ENCODE data around the gene MMP23B.
"Not testable (repeated sequence)": the region's sequence is repeated elsewhere in the genome, so short reads cannot be mapped to it uniquely, and the experiment has no call there.

The MMP23B gene

DNA sequence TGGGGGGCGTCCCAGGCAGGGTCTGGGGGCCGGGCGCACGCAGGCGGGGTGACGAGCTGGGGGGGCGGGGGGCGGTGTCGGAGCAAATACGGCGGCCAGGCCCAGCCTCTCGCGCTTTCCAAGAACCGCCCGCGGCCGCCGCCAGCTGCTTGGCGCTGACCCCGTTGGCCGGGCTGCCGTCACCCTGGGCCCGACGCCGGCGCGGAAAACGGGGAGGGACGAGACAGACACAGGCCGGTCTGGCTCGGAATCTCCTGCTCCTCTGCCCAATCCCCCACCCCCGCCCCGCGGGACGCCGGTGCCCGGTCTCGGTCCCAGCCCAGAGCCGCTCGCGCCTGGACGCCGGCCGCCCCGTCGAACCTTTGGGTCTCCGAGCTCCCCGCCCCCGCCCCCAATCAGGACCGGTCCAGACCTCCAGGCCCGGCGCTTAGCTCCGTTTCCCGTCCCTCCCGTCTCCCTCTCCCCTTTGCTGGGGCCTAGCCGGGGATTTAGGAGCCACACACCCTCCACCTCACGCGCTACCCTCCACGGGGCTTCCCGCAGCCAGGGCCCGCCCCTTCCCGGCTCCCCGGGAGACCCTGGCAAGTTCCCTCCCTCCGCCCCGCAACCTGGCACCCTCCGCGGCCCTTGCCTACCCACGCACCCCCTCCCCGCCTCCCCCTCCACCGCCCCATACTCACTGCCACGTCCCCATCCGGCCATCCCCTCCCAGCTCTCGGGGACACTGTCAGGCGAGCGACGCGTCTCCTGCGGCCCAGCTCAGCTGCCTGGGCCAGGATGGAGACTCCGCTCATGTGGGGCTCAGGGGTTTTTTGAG, 800 bp upstream of the MMP23B start:
- peak overlapping the region; percentile 66 for H3K4me3 Mint-ChIP-seq
- H3K9me3 Mint-ChIP-seq = no peaks in the 10 kb centered on the region
- H3K36me3 Mint-ChIP-seq = no peaks in the 10 kb centered on the region
- peak overlapping the region; percentile 41 for H3K27ac Mint-ChIP-seq
- peaks cover 2% of the 10 kb centered on the region for H3K27me3 Mint-ChIP-seq
- H3K4me1 Mint-ChIP-seq = peaks cover 3% of the 10 kb centered on the region

DNA sequence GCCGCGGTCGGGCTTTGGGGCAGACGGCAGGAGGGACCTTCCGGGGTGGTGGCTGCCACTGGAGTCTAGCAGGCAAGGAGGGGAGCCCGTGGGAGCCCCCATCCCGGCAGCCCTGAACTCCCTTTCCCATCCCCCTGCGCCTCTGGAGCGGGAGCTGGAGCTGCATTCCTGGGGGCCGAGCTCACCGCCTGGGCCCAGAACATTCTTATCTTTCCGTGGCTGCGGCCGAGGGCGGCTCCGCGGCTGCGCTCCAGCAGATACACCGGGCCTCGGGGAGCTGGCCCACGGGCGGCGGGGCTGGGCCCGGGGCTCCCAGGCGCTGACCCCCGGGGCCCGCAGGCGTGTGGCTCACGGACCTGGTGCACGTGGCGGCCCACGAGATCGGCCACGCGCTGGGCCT, 1.4 kb downstream of the MMP23B start:
- H3K9me3 Mint-ChIP-seq, H3K4me3 Mint-ChIP-seq: not testable (repeated sequence)

GRCh38 chr1:1634613-1635012, 2.6 kb downstream of the MMP23B start:
- H3K4me3 Mint-ChIP-seq, H3K9me3 Mint-ChIP-seq, H3K4me1 Mint-ChIP-seq, H3K27ac Mint-ChIP-seq, H3K36me3 Mint-ChIP-seq, H3K27me3 Mint-ChIP-seq: not testable (repeated sequence)

More for the DNA sequence above, 1.4 kb downstream of the MMP23B start:
- H3K27ac Mint-ChIP-seq, H3K36me3 Mint-ChIP-seq, H3K27me3 Mint-ChIP-seq, H3K4me1 Mint-ChIP-seq: not testable (repeated sequence)

DNA sequence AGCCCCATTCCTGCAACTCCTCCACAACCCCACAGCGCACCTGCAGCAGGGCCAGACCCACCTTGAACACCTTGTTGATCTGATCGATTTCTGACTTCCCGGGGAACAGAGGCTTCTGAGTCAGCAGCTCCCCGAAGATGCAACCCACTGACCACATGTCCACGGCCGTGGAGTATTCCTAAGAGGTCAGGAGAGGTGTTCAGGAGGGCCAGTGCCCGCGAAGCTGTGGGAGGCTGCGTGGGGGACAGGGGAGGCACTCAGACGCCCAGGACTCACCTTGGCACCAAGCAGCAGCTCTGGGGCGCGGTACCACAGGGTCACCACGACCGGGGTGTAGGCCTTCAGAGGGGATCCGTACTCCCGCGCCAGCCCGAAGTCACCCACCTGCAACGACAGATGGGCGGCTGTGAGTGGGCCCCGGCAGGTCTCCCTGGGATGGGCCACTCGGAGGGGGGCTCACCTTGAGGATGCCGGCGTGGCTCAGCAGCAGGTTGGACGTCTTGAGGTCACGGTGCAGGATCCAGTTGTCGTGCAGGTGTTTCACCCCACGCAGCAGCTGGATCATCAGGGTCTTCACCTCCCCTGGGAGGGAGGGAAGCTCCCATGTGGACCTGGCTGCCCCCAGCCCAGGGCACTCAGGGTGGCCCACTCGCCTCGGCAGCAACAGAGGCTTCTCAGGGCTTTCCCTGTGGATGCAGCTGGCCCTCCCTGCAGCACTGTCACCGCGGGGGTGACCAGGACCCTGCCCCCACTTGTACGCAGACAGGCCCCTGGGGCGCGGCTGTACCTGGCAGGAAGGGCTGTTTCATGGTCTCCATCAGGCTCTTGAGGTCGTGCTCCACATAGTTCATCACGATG, 4.9 kb downstream of the MMP23B start:
- not testable (repeated sequence) for H3K27me3 Mint-ChIP-seq, H3K4me1 Mint-ChIP-seq, H3K36me3 Mint-ChIP-seq, H3K4me3 Mint-ChIP-seq, H3K27ac Mint-ChIP-seq, H3K9me3 Mint-ChIP-seq

GRCh38 chr1:1637479-1637875, 5.5 kb downstream of the MMP23B start:
- not testable (repeated sequence) for H3K9me3 Mint-ChIP-seq, H3K27me3 Mint-ChIP-seq, H3K36me3 Mint-ChIP-seq, H3K4me1 Mint-ChIP-seq, H3K4me3 Mint-ChIP-seq, H3K27ac Mint-ChIP-seq

DNA sequence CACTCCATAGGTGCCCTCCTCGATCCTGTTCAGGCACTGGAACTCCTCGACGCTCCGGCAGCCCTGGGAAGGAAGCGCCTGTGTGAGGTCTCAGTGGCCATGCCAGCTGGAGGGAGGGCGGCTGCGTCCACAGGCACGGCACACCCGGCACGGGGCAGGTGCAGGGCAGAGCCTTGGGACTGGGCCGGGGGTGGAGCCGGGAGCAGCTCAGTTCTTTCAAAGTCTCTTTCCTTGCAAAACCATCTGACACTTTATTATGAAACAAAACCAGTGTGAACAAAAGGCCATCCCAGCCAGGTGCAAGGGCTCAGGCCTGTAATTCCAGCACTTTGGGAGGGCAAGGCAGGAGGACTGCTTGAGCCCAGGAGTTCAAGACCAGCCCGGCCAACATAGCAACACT, 6.6 kb downstream of the MMP23B start:
- not testable (repeated sequence) for H3K36me3 Mint-ChIP-seq, H3K4me3 Mint-ChIP-seq, H3K4me1 Mint-ChIP-seq, H3K27me3 Mint-ChIP-seq, H3K9me3 Mint-ChIP-seq, H3K27ac Mint-ChIP-seq

DNA sequence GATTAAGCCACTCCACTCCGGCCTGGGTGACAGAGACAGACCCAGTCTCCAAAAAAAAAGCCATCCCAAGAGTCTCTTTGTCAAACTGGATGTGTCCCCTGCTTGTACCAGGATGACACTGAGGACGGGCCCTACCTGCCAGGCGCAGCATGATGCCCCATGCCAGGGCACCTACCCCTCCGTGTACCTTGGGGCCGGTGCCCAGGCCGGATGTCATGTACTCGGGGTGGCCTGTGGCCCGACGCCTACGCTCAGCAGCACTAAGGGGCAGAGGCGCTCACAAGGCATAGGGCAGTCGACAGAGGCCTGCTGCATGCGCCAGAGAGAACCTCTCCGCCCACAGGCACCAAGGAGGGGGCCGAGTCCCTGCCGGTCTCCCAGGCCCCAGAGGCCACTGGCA, 7.4 kb downstream of the MMP23B start:
- not testable (repeated sequence) for H3K4me1 Mint-ChIP-seq, H3K36me3 Mint-ChIP-seq, H3K27ac Mint-ChIP-seq, H3K9me3 Mint-ChIP-seq, H3K4me3 Mint-ChIP-seq, H3K27me3 Mint-ChIP-seq

DNA sequence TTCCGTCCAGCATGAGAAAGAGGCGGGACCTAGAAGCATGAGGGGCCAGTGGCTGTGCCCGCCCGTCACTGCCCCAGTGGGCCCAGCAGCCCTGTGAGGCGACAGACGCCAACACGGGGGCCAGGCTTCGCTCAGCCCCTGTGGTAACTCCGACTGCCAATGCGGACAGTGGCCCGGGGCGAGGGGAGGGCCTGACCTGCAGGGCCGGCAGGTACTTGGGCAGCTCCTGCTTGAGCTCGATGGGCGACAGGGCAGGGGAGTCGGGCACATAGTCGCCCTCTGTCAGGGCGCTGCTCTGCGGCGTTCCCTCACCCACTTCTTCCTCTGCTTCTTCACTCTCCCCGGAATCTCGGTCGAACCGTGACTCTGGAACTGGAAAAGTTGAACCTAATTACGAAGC, 8.1 kb downstream of the MMP23B start:
- H3K27ac Mint-ChIP-seq, H3K27me3 Mint-ChIP-seq, H3K4me1 Mint-ChIP-seq, H3K36me3 Mint-ChIP-seq, H3K4me3 Mint-ChIP-seq, H3K9me3 Mint-ChIP-seq: not testable (repeated sequence)

DNA sequence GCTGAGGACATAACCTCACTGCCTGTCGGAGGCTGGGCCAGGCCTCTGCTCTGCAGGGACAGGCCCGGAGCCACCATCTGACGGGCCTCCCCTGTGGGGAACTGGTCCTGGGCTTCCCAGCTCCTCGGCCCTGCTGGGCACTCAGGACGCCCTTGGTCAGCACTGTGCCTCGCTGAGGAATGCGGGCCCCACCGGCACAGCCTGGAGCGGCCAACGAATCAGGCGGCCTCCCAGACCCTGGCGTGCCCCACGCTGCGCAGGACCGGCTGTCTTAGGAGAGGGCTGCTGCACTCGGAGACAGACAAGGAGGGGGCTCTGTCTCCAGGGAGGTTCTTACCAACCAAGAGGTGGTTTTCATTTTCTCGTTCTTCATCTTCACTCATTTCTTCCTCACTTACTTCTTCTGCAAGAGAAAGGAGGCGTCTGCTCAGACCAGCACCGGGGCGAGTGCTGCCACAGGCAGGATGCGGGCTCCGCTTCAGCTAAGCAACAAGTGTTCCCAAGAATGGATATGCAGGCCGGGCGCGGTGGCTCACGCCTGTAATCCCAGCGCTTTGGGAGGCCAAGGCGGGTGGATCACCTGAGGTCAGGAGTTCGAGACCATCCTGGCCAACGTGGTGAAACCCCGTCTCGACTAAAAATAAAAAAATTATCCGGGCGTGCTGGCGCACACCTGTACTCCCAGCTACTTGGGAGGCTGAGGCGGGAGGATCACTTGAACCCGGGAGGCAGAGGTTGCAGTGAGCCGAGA, 8.9 kb downstream of the MMP23B start:
- H3K4me1 Mint-ChIP-seq, H3K36me3 Mint-ChIP-seq, H3K27ac Mint-ChIP-seq, H3K9me3 Mint-ChIP-seq, H3K4me3 Mint-ChIP-seq, H3K27me3 Mint-ChIP-seq: not testable (repeated sequence)

- H3K9me3 Mint-ChIP-seq, H3K27ac Mint-ChIP-seq, H3K4me1 Mint-ChIP-seq, H3K27me3 Mint-ChIP-seq, H3K4me3 Mint-ChIP-seq: not testable (repeated sequence)
- peaks cover 14% of the 10 kb centered on the region for H3K36me3 Mint-ChIP-seq
These were observed 14.4 kb downstream of the MMP23B start for GRCh38 chr1:1646326-1646725.

DNA sequence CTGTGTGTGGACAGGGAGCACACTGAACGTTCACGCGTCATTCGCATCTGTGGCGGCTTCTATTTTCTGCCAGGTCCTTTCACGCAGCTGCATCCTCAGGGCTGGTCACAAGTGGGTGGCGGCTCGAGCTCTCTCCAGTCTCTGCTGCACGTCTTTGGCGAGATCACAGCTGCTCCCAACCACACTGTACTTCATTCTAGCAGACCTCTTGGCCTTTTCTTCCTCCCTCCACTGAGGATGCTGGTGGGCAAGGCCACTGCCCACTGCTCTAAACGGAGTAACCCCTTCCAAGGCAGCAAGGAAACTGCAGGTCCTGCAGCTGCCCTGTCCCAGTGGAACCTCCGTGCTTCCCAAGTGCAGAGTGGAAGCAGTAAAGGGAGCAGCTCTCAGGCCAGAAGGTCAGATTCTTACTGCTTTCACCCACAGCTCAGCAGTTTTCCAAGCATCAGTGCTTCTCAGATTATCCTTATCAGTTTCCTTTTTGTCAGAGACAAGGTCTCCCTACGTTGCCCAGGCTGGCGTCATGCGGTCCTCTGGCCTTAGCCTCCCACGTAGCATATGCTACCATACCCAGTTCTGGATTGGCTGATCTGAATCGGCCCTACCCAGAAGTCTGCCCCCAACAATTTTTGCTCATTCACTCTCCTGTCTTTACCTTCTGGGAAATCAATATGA, 15.7 kb downstream of the MMP23B start:
- H3K4me1 Mint-ChIP-seq, H3K27ac Mint-ChIP-seq, H3K27me3 Mint-ChIP-seq, H3K9me3 Mint-ChIP-seq, H3K4me3 Mint-ChIP-seq: not testable (repeated sequence)
- peaks cover 18% of the 10 kb centered on the region for H3K36me3 Mint-ChIP-seq

GRCh38 chr1:1648265-1648664, 16.3 kb downstream of the MMP23B start:
- H3K4me1 Mint-ChIP-seq, H3K4me3 Mint-ChIP-seq, H3K9me3 Mint-ChIP-seq, H3K27me3 Mint-ChIP-seq, H3K27ac Mint-ChIP-seq: not testable (repeated sequence)
- H3K36me3 Mint-ChIP-seq = peaks cover 19% of the 10 kb centered on the region

- H3K4me1 Mint-ChIP-seq, H3K27me3 Mint-ChIP-seq, H3K36me3 Mint-ChIP-seq, H3K9me3 Mint-ChIP-seq: not testable (repeated sequence)
- peak within 1 kb of the TSS; percentile 94 for H3K4me3 Mint-ChIP-seq
- peak within 1 kb of the TSS; percentile 100 for H3K27ac Mint-ChIP-seq
These were observed 26.9 kb downstream of the MMP23B start, which contains the start of gene CDK11B for GRCh38 chr1:1658583-1659549. CDK11B (minus strand) TSS chr1:1659004; CDS start chr1:1657485, 1,519 bp downstream.

DNA sequence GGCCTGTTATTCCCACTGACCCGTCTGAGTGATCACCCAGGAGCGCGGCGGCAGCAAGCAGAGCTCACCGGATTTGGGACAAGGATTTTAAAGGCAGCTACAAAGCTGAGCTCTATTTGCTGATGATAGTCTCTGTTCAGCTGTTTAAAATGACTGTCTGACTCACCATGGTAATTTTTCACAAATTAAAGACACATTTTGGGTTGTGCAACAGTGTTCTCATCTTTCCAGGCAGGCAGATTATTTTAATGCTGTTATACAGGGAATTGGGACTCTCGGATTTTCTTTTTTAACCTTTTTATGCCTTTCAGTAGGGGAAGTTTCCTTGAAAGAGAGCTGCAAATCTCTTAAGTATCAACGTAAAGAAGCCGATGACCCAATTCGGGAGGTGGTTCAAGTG, 30.4 kb downstream of the MMP23B start:
- not testable (repeated sequence) for H3K36me3 Mint-ChIP-seq, H3K9me3 Mint-ChIP-seq, H3K4me1 Mint-ChIP-seq, H3K27me3 Mint-ChIP-seq, H3K4me3 Mint-ChIP-seq
- peak overlapping the region; percentile 41 for H3K27ac Mint-ChIP-seq
